Stimulated activated CD4-positive, alpha-beta T cell treated with anti-CD3 and anti-CD28 coated beads, Interleukin-1b, Interleukin-23, amount 100 ng/mL, for 24 hours (primary cell): Measurements from ENCODE around the gene PNPLA2.
A peak's percentile ranks its signal among the peaks of the same experiment; 100 is the strongest.

Source experiments
- DNase-seq, 4 experiments: peaks; one replicate each; pipeline ENCODE4 v3.0.0-alpha.2; 2020; ENCODE audit warnings: low read depth in 4 of 4, low spot score in 1 of 4

The PNPLA2 gene

GRCh38 chr11:798093-798713, 20.5 kb upstream of the PNPLA2 start, which contains the start of gene SLC25A22:
Gene SLC25A22, minus strand, starts transcription at chr11:798281. Its CDS starts 3,275 bp downstream, at chr11:795006.
- DNase-seq, result peak; percentile 59 to 78 (median 73)

- no peak for DNase-seq
Measured at GRCh38 chr11:799641-800316, 18.9 kb upstream of the PNPLA2 start.

- DNase-seq, result no peak
Measured at GRCh38 chr11:800473-800872, 18.2 kb upstream of the PNPLA2 start.

- DNase-seq, result no peak
Measured at GRCh38 chr11:801097-801780, 17.5 kb upstream of the PNPLA2 start.

- DNase-seq, result no peak
Measured at GRCh38 chr11:802018-802617, 16.6 kb upstream of the PNPLA2 start.

- no peak for DNase-seq
Measured at GRCh38 chr11:802693-803466, 15.8 kb upstream of the PNPLA2 start.

- DNase-seq, result no peak
Measured at GRCh38 chr11:803467-803742, 15.3 kb upstream of the PNPLA2 start.

GRCh38 chr11:803770-804598, 14.7 kb upstream of the PNPLA2 start:
- DNase-seq, result no peak

- no peak for DNase-seq
Measured at GRCh38 chr11:804599-804964, 14.1 kb upstream of the PNPLA2 start.

GRCh38 chr11:808427-809286, 10.1 kb upstream of the PNPLA2 start:
- no peak for DNase-seq

GRCh38 chr11:809287-810039, 9.3 kb upstream of the PNPLA2 start, which contains the start of gene RPLP2:
Gene RPLP2, plus strand, starts transcription at chr11:809967. Its CDS starts 268 bp downstream, at chr11:810235.
- DNase-seq, result peak; percentile 96 to 97 (median 97)

- no peak for DNase-seq
Measured at GRCh38 chr11:810040-810567, 8.6 kb upstream of the PNPLA2 start.

GRCh38 chr11:811446-812245, 7.1 kb upstream of the PNPLA2 start:
- DNase-seq, result no peak

GRCh38 chr11:812390-812789, 6.3 kb upstream of the PNPLA2 start:
- DNase-seq, result no peak

- DNase-seq, result no peak
Measured at GRCh38 chr11:813072-813455, 5.7 kb upstream of the PNPLA2 start.

- DNase-seq, result no peak
Measured at GRCh38 chr11:813456-814096, 5.1 kb upstream of the PNPLA2 start.
